Renal cortical epithelial cell (primary cell): ENCODE results near the gene C8G. TPM values are rescaled to one million over a fixed set of nuclear protein-coding genes. Genes with fewer than 3 reads are reported as not detected.

Experiments used
- DNase-seq: peaks from one replicate; pipeline ENCODE4 v3.0.0-alpha.2; 2011; ENCODE audit warnings: low read depth
- total RNA-seq: library from RNA; depleted of rRNA; stranded (reverse); fragments of >200 nt; gene quantifications from 2 replicates; pipeline ENCODE4 v1.2.3, GENCODE V29; 2014

The C8G gene
- total RNA-seq, 1 donor from 2014 or later: 0.10 TPM

DNA sequence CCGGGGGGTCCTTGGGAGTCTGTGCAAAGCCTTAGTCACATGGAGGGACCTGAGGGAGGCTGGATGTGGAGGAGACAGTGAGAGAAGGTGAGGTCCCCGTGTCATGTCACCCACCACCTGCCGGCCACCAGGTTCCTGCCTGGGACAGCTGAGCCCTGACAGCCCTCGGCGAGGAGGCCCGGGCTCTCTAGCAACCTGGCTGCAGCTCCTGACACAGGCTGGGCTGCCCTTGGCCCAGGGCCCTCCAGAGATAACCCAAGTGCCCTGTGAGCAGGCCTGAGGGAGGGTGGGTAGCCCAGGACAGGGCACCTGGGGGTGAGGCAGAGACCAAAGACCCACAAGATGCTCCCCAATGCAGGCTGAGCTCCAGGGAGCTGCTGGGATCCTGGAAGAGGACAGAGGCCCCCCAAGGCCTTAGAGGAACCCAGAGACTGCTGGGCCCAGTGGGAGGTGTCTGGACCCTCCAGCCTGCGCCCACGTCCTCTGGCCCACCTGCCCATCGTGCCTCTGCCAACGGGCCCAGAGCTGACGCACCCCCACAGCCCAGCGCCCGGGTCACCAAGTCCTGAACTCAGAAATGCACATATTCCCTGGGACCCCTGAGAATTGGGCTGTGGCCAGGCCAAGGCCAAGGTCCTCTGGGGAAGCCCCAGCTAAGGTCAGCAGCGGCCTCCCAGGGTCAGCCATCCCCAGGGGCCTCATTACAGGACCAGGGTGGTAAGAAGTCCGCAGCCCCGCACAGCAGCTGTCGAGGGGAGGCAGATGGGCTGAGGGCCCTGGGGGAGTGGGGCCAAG, 23.5 kb downstream of the C8G start:
- DNase-seq: no peak

DNA sequence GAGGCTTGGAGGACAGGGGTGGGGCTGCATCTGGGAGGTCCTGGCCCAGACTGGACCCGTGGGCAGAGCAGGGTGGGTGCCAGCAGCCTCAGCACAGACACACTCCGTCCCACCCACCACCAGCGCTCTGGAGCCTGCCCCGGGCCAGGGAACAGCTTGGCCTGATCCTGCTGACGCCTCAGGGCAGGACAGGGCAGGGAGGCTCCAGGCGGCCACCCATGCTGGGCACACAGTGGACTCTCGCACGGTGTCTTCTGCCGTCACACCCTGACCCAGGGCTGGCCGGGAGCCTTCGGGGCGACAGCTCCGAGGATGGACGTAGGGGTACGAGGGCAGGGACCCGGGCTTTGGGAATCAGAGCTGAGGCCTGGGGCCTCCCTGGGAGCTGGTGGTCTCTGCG, 24.1 kb downstream of the C8G start:
- no peak for DNase-seq

DNA sequence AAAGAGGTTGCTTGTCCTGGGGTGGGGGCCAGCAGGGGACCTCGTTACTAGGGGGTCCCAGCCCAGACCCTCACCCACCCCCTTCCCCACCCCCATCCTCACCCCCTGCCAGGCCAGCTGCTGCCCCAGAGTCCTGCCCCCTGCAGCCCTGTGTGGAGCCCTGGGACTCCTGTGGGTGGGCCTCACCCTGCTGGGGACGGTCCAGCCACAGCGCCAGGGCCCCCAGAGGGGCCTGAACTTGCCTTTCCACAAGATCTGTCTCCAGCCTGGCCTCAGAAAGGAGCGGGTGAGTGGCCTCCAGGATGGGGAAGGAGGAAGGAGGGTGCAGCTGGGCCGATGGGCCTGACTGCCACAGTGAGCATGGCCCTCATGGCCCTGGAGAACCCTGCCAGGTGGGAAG, 24.7 kb downstream of the C8G start:
- DNase-seq: no peak

DNA sequence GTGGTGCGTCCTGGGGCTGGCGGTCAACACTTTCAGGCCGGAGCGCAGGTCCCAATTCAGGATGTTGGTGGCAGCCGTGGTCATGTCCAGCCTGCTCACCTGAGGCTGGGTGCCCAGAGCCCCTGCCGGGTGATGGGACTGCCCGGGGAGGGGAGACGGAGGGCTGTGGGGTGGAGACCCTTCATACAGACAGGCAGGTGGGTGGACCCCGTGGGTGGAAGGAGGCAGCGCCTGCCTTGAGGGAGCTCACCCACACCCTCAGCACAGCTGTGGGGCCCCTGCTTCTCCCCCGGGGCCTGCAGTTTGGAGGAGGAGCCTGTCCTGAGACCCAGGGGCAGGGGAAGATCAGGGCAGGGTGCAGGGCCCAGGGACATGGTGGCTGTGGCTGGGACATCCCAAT, 25.3 kb downstream of the C8G start:
- DNase-seq: no peak

DNA sequence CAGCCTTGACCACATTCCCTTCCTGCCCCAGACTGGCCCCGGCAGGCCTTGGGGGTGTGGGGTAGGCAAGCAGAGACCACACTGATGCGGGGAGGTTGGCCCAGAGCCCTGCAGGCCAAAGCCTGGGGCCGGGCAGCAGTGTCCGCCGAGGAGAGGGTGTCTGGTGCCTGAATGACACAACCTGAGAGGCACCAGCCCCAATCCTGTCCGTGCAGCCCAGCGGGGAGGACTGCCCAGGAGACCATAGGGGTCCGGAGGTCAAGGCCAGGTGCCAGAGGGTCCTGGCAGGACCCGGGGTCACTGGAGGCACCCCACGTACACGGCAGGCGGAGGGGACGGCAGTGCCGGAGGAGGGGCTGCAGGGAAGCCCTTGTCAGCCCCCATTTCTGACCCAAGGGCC, 26.7 kb downstream of the C8G start:
- no peak for DNase-seq

DNA sequence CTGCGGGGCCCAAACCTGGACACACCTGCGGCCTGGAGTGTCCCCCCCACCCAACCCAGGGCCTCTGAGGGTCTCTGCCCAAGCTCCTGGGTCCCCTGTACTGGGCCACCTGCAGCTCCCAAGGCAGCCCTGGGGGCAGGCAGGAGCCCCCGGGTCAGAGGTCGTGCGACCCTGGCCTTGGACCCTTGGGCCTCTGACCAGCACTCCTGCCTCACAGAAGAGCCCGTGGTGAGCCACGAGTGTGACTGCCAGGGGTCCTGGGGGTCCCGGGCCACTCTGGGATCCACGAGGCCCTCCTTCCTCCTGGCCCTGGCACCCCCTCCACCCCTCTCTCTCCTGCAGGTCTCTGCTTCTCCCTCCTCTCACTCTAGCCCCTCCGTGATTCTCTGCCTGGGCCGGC, 27.3 kb downstream of the C8G start:
- DNase-seq: no peak

DNA sequence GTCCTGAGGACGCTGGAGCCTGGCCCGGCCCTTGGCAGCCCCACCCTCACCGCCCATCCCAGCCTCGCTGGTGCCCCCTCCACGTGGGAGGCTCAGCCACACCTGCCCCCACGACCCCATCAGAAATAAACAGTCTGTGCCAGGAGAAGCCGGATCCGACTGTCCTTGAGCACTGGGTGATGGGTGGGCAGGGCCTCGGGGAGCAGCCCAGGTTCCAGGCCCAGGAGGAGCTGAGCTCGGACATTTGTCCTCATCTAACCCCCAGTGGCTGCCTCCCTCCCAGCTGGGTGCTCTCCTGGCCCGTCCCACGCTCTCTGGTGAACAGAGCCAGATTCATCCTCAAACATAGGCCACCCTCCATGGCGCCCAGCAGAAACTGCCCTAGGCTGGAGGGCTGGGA, 27.7 kb downstream of the C8G start:
- no peak for DNase-seq

DNA sequence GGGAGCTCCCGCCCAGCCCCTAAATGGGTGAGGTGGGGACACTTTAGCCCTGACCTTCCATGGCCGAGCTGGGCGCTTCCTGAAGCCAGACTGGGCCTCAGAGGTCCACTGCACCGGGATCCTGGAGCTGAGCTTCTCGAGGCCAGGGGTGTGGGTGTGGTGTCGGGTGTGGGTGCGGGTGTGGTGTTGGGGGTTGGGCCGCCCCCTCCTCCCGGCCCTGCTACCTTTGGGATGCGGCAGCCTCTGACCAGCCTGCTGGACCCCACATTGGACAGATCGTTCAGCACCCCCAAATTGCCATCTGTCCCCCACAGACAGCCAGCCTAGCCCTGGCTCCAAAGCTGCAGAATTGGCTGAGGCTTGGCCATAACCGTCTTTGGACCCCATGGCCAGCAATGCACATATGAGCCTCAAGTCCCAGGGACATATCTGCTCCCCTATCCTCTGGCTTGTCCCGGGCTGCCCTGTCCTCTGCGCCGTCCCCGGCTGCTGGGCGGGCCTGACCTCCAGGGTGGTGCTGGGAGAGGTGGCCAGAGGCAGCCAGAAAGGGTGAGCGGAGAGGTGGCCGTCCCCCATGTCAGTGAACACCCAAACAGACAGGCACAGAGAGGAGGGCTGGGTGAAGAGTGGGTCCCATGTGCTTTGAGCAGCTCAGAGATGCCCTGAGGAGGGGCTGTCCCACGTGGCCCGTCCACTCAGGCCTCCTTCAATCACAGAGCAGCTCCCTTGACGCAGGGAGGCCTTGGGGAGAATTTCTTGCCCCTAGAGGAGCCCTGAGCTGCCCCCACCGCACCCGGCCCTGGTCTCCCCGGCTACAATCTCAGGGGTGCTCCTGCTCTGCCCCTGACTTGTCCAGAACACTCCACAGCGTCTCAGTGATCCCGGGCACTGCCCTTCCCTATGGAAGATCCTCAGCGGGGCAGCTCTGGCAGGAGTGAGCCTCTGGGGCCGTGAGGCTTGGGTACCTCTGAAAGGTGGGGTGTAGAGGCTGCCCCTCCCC, 28.9 kb downstream of the C8G start:
- DNase-seq: no peak

DNA sequence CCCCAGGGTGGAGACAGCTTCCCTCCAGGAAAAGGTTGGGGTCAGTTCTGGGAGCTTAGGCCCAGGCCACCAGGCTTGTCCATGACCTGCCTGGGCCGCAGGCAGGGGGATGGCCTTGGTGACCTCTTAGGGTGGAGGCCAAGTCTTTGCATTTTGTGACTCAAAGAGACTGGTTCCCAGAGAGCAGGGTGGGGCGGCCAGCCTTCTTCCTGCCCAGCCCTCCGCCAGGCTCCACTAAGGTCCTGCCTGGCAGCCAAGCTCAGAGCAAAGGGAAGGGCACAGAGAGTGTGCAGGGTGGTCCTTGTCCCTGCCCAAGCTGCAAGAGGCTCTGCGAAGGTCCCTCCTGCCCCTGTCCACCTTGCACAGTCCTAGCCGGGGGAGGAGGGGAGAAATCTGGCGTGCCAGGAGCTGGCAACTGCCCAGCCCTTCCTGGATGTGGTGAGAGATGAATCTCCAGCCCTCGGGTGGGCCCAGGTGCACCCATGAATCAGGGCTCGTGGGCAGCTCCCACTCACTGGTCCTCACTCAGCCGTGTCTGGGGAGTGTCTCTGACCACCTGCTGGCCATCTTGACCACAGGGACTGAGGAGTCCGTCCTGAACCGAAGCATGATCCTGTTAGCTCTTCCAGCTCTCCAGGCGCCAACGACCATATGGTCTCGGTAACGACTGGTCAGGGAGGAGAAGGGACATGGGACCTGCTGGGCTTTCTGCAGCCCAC, 29.9 kb downstream of the C8G start:
- no peak for DNase-seq

DNA sequence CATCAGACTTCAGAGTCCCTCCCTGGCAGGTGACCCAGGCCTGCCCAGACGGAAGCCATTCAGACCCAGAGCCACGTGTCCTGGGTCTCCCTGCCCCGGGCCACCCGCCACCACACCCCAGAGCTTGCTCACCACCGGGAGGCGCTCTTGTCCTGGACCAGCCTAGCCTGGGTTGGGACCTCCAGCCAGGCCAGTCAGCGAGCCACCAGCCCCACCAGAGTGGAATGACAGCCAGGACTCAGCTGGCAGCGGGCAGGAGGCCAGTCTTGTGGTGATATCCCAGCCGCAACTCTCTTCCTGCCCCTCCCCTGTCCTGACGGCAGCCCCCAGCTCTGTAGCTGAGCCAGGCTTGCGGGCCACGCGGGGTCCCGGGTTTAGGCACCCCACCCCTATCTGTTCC, 30.6 kb downstream of the C8G start:
- DNase-seq: no peak

DNA sequence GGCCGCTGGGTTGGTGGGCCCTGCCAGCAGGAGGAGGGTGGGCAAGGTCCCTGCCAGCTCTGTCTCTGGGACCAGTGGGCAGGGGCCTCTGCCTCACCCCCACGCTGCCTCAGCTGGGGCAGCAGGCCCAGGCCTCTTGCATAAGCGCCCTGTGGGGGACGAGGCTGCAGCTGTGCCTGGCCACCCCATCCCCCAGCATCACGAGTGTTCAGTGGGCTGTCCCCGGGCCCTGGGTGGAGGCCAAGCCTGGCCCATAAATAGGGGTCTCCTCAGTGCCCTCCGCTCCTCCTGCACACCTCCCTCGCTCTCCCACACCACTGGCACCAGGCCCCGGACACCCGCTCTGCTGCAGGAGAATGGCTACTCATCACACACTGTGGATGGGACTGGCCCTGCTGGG, 32.2 kb downstream of the C8G start, which contains the start of gene PTGDS:
Gene PTGDS (plus strand): TSS at position 282 of the 400 bp plus-strand sequence. CDS start 75 bp downstream, at position 357.
- no peak for DNase-seq

DNA sequence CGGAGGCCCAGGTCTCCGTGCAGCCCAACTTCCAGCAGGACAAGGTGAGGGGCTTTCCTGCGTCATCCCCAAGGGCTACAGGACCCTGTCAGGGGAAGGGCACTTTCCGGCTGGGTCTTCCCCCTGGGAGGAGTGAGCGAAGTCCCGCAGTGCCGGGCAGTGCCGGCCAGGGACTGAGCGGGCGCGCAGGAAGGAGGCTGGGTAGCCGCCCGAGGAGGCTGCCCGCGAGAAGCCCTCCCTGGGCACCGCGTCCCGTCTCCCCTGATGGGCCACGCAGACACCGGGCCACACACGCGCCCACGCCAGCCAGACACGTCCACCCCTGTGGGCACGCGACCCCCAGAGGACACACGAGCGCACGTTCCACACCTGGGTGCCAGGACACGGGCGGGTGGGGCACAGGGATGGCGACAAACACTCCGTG, 32.6 kb downstream of the C8G start:
- no peak for DNase-seq

DNA sequence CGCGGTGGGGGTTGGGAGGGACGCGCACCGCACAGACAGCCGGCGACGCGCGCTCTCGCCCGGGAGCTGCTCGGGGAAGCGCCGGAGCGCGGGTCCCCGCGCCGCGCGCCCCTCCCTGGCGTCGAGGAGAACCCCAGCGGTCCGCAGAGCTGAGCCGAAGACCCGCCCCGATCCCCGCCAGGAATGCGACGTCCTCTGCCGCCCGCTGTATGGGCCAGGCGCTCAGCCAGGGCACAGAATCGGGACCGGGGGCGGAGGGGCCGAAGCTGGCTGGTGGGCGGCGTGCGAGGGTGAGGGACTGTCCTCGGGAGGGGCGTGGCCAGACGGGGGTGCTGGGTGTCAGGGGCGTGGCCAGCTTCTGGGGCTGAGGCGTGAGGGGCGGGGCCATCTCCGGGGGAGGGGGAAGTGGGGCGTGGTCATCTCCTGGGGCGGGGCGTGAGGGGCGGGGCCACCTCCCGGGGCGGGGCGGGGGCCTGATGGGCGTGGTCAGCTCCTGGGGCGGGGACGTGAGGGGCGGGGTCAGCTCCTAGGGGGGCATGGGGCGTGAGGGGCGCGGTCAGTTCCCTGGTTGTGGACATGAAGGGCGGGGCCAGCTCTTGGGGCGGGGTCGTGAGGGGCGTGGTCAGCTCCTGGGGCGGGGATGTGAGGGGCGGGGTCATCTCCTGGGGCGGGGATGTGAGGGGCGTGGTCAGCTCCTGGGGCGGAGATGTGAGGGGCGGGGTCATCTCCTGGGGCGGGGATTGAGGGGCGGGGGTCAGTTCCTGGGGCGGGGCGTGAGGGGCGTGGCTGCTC, 33.2 kb downstream of the C8G start:
- DNase-seq: no peak

DNA sequence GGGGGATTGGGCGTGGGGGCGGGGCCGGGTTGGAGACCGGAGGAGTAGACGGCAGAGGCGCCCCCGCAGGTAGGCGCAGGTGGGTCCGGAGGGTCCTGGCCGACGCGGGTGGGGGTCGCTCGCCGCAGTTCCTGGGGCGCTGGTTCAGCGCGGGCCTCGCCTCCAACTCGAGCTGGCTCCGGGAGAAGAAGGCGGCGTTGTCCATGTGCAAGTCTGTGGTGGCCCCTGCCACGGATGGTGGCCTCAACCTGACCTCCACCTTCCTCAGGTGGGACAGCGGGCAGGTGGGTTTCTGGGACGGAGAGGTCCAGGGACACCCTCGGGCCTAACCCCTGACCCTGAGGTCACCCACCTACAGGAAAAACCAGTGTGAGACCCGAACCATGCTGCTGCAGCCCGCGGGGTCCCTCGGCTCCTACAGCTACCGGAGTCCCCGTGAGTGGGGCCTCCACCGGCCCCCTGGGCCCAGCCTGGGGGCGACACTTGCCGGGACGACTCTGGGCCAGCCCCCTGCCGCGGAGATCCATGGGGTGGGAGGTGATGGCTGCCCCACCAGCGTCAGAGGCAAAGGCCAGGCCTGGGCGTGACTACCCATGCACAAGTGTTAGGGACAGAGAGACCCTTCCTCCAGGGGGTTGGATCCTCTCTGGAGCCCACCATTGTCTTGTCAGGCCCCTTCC, 34.0 kb downstream of the C8G start:
- DNase-seq: no peak

DNA sequence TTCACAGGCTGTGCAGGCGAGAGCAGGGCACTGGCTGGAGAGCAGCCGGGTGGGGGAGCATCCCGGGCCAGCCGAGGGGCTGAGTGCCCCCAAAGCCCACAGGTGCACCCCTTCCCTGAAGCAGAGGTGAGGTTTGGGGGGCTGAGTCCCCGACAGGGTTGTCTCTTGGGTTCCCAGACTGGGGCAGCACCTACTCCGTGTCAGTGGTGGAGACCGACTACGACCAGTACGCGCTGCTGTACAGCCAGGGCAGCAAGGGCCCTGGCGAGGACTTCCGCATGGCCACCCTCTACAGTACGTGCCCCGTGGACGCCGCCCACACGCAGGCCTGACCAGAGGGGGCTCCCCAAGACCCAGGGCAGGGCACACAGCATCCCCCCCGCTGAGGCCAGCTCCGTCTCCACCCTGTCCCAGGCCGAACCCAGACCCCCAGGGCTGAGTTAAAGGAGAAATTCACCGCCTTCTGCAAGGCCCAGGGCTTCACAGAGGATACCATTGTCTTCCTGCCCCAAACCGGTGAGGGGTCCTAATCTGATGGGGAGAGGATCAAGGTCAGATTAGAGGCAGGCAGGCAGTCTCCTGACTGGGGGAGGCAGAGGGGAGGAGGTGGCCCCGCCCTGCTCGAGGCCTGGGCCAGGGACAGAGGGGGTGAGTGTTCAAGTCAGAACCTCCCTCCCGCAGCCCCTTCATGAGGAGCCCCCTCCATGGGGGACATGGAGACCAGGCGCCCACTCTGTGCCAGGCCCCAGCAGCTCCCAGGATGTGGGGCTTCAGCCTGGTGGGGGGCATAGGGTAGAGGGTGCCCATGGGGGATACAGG, 34.9 kb downstream of the C8G start:
- no peak for DNase-seq

DNA sequence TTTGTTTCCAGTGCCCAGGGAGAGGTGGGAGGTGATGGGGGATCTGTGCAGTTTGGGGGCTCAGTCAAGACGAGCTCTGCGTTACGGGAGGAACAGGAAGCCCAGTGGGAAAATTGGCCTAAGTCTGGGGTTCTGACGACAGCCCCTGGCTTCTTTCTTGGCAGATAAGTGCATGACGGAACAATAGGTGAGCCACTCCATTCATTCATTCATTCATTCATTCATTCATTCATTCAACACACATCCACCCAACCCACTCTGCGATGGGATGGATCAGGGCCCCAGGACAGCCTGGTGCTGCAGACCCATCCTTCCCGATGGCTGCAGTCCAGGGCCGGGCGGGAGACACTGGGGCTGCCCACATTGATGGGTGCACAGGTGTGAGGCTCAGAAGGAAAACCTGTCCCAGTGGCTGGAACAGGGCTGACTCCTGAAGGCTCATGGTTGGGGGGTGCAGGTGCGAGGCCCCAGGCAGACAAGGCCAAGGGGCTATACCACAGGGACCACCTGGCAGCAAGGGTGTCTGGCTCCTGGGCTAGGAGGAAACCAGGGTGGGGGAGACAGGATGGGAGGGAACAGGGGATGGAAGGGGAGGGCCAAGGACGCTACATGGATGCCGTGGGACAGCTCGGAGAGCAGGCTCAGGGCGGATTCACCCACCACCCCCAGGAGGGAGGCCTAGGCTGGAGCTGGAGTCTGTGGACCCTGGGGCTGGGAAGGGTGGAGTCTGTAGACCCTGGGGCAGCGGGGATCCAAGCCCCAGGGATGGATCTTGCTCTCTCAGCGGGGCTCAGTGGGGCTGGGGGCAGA, 35.8 kb downstream of the C8G start:
- no peak for DNase-seq

DNA sequence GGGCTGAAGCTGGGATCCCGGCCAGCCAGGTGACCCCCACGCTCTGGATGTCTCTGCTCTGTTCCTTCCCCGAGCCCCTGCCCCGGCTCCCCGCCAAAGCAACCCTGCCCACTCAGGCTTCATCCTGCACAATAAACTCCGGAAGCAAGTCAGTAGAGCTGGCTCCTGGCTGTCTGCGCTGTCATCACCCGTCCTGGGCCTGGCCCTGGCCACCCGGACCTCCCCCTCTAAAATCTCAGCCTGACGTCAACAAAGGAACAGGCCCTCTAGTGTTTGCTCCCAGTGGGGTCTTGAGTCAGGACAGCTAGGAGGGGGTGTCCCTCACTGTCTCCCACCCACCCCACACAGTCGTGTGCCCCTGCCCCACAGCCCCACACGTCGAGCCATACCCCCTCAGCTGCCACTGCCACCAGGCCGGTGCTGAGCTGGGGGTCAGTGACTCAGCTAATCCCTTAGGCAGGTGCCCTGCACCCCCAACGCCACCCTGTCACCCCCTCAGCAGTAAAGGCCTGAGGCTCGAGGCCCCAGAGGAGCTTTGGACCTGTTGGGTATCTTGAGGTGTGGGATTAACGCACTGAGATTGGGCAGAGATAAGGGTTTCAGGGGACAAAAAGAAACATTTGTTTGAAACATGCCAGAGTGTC, 36.7 kb downstream of the C8G start:
- DNase-seq: no peak
